B cell (primary cell): ENCODE data around the gene LRP6. TPM values are rescaled to one million over a fixed set of nuclear protein-coding genes. Genes with fewer than 3 reads are reported as not detected.

Source experiments
- ATAC-seq: fragments of 200-7000 bp; cut with Tn5 transposase; one replicate; pipeline ENCODE4 v1.10.0; 2021; ENCODE audit warnings: low read depth, mild to moderate bottlenecking, moderate number of reproducible peaks, moderate library complexity
- CTCF ChIA-PET: fragments of 350-600 bp; sonication (Branson Sonifier 250); formaldehyde crosslinking; loops from one replicate; lab custom pipeline; 2021; ENCODE audit warnings: antibody characterized with exemption, inconsistent platforms; lab: Charles Lee
- POLR2A ChIA-PET: fragments of 350-600 bp; sonication (Branson Sonifier 250); formaldehyde crosslinking; loops from one replicate; lab custom pipeline; 2021; ENCODE audit warnings: antibody characterized with exemption; lab: Charles Lee
- DNase-seq: peaks from one replicate; pipeline ENCODE4 v3.0.0; 2013
- H2AFZ ChIP-seq: 2 replicates; pipeline ENCODE4 v1.6.1; 2012; ENCODE audit warnings: mild to moderate bottlenecking, low read depth, low read length; ENCODE audit not compliant: insufficient read depth, poor library complexity, severe bottlenecking
- H3K27ac ChIP-seq, 2 donors: 1 replicate in 1 of 2; 2 replicates in 1 of 2; pipeline ENCODE4 v1.5.1; 2012 to 2013; ENCODE audit warnings: low read length in 2 of 2, mild to moderate bottlenecking in 2 of 2, moderate library complexity in 1 of 2
- H3K27me3 ChIP-seq, 4 experiments: fragments of 200-600 bp in 1 of 4; sonication (generic) in 1 of 4; replicated peaks in 1 of 4; 1 replicate in 2 of 4; 2 replicates in 2 of 4; pipeline versions ENCODE4 v1.6.1 to v1.7.0; 2013 to 2016; ENCODE audit warnings: low read length in 3 of 4, mild to moderate bottlenecking in 2 of 4, mixed read lengths in 1 of 4, moderate library complexity in 1 of 4; ENCODE audit not compliant: insufficient read depth in 4 of 4, control insufficient read depth in 3 of 4; ENCODE audit errors: control extremely low read depth in 1 of 4
- H3K36me3 ChIP-seq, 2 experiments: replicated peaks in 1 of 2; 1 replicate in 1 of 2; 2 replicates in 1 of 2; pipeline versions ENCODE4 v1.6.1 to v1.7.1; 2013; ENCODE audit warnings: low read length in 1 of 2; ENCODE audit not compliant: insufficient read depth in 2 of 2, control insufficient read depth in 1 of 2; ENCODE audit errors: control extremely low read depth in 1 of 2, extremely low read depth in 1 of 2
- H3K4me1 ChIP-seq, 2 donors: fragments of 200-600 bp in 1 of 2; sonication (generic) in 1 of 2; 1 replicate in 1 of 2; 2 replicates in 1 of 2; pipeline versions ENCODE4 v1.5.1 to v1.6.1; 2013 to 2017; ENCODE audit warnings: low read length in 2 of 2; ENCODE audit not compliant: control insufficient read depth in 2 of 2, insufficient read depth in 2 of 2
- H3K4me2 ChIP-seq: replicated peaks from 2 replicates; pipeline ENCODE3; 2012; ENCODE audit warnings: mild to moderate bottlenecking, low read depth, low read length; ENCODE audit not compliant: poor library complexity, severe bottlenecking
- H3K4me3 ChIP-seq, 5 experiments: fragments of 200-600 bp in 1 of 5; sonication (generic) in 1 of 5; 1 replicate in 3 of 5; 2 replicates in 2 of 5; pipeline versions ENCODE4 v1.5.1 to v1.7.0; 2011 to 2016; ENCODE audit warnings: low read length in 4 of 5, mild to moderate bottlenecking in 4 of 5, low read depth in 2 of 5, control low read depth in 1 of 5, moderate library complexity in 1 of 5; ENCODE audit not compliant: insufficient read depth in 1 of 5; ENCODE audit errors: control extremely low read depth in 1 of 5, extremely low read depth in 1 of 5
- H3K79me2 ChIP-seq: fragments of 200-600 bp; sonication (generic); one replicate; pipeline ENCODE4 v1.6.0; 2016; ENCODE audit warnings: low read length; ENCODE audit not compliant: control insufficient read depth, insufficient read depth
- H3K9ac ChIP-seq: fragments of 200-600 bp; sonication (generic); 2 replicates; pipeline ENCODE4 v1.6.1; 2017; ENCODE audit warnings: mild to moderate bottlenecking, low read length, moderate library complexity
- H3K9me3 ChIP-seq, 3 donors: one replicate each; pipeline versions ENCODE4 v1.6.1 to v1.7.1; 2013; ENCODE audit warnings: low read length in 2 of 3; ENCODE audit not compliant: control insufficient read depth in 2 of 3, insufficient read depth in 1 of 3; ENCODE audit errors: control extremely low read depth in 1 of 3
- H4K20me1 ChIP-seq: 2 replicates; pipeline ENCODE4 v1.6.0; 2012; ENCODE audit warnings: mild to moderate bottlenecking, low read length; ENCODE audit not compliant: insufficient read depth, control insufficient read depth, poor library complexity, severe bottlenecking
- H3K27ac Mint-ChIP-seq: one replicate; pipeline ENCODE4 v1.8.0; 2021; ENCODE audit warnings: mixed read lengths
- H3K27me3 Mint-ChIP-seq: one replicate; pipeline ENCODE4 v1.8.0; 2021; ENCODE audit warnings: mixed read lengths
- H3K4me1 Mint-ChIP-seq: one replicate; pipeline ENCODE4 v1.8.0; 2021; ENCODE audit warnings: mixed read lengths
- H3K4me3 Mint-ChIP-seq: one replicate; pipeline ENCODE4 v1.8.0; 2021; ENCODE audit warnings: mixed read lengths
- H3K9me3 Mint-ChIP-seq: one replicate; pipeline ENCODE4 v1.8.0; 2022; ENCODE audit warnings: mixed read lengths; ENCODE audit not compliant: insufficient read depth
- CTCF ChIP-seq: fragments of 200-600 bp; IDR thresholded peaks from one replicate; pipeline ENCODE4 v1.8.0; 2022; ENCODE audit warnings: antibody characterized with exemption, mild to moderate bottlenecking
- EZH2 ChIP-seq: IDR thresholded peaks from 2 replicates; pipeline ENCODE4 v1.6.1; 2012; ENCODE audit warnings: borderline replicate concordance, low read depth, mild to moderate bottlenecking, moderate library complexity, low read length; ENCODE audit not compliant: insufficient read depth, poor library complexity, severe bottlenecking
- WGBS: methylation state at CpG from one replicate; pipeline ENCODE4 v1.1.5; 2013; ENCODE audit warnings: missing lambda C conversion rate; ENCODE audit not compliant: insufficient coverage; 5-methylcytosine and 5-hydroxymethylcytosine counted together
- intact Hi-C: fragments of 100-400 bp; cut with micrococcal nuclease; formaldehyde crosslinking; loops from one replicate; pipeline ENCODE4 v1.10.0; 2022
- polyA plus RNA-seq: library from polyadenylated mRNA; depleted of rRNA; stranded (reverse); fragments of >200 nt; gene quantifications from 2 replicates; pipeline ENCODE4 v1.2.3, GENCODE V29; 2012
- total RNA-seq, 2 donors: library from RNA; stranded (reverse); fragments of 120-200 nt in 1 of 2; gene quantifications; 1 replicate in 1 of 2; 2 replicates in 1 of 2; pipeline versions ENCODE4 v1.2.3 to v1.2.4, GENCODE V29; 2013 to 2022

The LRP6 gene
- total and polyA plus RNA-seq, 2 donors (not counting 1 experiment from before 2014, with no cell fraction given), result 0.34 to 2.8 TPM

GRCh38 chr12:12228402-12228801 lies 38.4 kb downstream of the LRP6 start:
- TF ChIP-seq EZH2 (no peak), CTCF (no peak)
- ATAC-seq (no peak), DNase-seq (no peak)
- Histone ChIP-seq H3K9me3 (peaks cover 0 to 4% (median 1%) of the 10 kb centered on the region in 3 donors), H3K36me3 (no peaks in the 10 kb centered on the region), H3K79me2 (no peaks in the 10 kb centered on the region), H4K20me1 (no peaks in the 10 kb centered on the region), H3K27ac (no peak overlapping the region), H3K4me2 (no peak overlapping the region), H2AFZ (no peak overlapping the region), H3K4me1 (no peaks in the 10 kb centered on the region), H3K9ac (no peak overlapping the region), H3K27me3 (no peaks in the 10 kb centered on the region), H3K4me3 (no peak overlapping the region)
- Mint-ChIP-seq H3K27ac (no peak overlapping the region), H3K4me3 (no peak overlapping the region), H3K27me3 (peaks cover 13% of the 10 kb centered on the region), H3K9me3 (peaks cover 5% of the 10 kb centered on the region), H3K4me1 (no peaks in the 10 kb centered on the region)
- 92% methylated on average over 5 of the region's 5 CpGs for WGBS
- intact Hi-C loops, result no loop called here
- ChIA-PET CTCF (no interaction called here), POLR2A (no interaction called here)

- no peak for DNase-seq
- POLR2A ChIA-PET, result no interaction called here
Observed at GRCh38 chr12:12226187-12226586, 40.7 kb downstream of the LRP6 start.

More at GRCh38 chr12:12226187-12226586, 40.7 kb downstream of the LRP6 start:
- Histone ChIP-seq H4K20me1 (no peaks in the 10 kb centered on the region), H3K79me2 (no peaks in the 10 kb centered on the region), H3K4me2 (no peak overlapping the region), H2AFZ (no peak overlapping the region), H3K9ac (no peak overlapping the region), H3K27ac (no peak overlapping the region), H3K27me3 (no peaks in the 10 kb centered on the region), H3K4me3 (no peak overlapping the region), H3K36me3 (no peaks in the 10 kb centered on the region), H3K9me3 (peaks cover 0 to 4% (median 1%) of the 10 kb centered on the region in 3 donors), H3K4me1 (no peaks in the 10 kb centered on the region)
- ATAC-seq, result no peak
- peaks cover 8% of the 10 kb centered on the region for H3K27me3 Mint-ChIP-seq
- intact Hi-C loops, result no loop called here
- H3K9me3 Mint-ChIP-seq, result peaks cover 5% of the 10 kb centered on the region
- no peak overlapping the region for H3K27ac Mint-ChIP-seq
- H3K4me1 Mint-ChIP-seq, result no peaks in the 10 kb centered on the region
- H3K4me3 Mint-ChIP-seq, result no peak overlapping the region
- TF ChIP-seq EZH2 (no peak), CTCF (no peak)
- CTCF ChIA-PET, result no interaction called here
- no CpG with 5 or more reads among the region's 1 CpG for WGBS
